ENCODE measurements around the gene FOXN3.

DNA sequence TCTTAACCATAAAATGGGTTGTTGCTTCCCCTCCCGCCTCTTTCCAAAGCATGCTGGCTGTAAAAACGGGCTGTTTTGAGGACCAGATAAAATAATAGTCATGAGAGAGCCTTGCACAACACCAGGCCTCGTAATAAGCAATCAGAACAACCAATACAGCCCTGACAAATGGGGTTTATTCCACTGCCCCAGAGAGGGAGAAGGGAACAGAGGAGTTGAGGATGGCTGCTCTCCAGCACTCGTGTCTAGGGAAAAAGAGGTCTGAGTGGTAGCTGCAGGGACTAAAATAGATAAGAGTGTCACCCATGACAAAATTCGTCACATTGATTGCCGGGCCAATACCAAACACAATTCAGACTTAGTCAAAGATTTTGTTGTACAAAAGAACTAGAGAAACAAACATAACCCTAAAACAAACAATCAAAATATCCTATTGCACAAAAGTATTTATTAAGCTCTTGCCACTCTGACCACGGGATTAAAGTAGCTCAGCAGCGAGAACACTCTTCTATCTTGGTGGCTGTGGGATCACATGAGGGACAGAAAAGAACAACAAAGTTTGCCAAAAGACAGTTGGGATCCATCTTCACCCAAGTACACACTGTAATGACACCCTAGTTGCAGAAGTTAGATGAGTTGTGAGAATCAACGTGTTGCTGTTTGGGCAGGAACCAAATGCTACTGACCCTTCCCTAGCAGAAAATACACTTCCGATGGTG lies 188.0 kb downstream of the FOXN3 start:
- TF ChIP-seq, protein P1, sequence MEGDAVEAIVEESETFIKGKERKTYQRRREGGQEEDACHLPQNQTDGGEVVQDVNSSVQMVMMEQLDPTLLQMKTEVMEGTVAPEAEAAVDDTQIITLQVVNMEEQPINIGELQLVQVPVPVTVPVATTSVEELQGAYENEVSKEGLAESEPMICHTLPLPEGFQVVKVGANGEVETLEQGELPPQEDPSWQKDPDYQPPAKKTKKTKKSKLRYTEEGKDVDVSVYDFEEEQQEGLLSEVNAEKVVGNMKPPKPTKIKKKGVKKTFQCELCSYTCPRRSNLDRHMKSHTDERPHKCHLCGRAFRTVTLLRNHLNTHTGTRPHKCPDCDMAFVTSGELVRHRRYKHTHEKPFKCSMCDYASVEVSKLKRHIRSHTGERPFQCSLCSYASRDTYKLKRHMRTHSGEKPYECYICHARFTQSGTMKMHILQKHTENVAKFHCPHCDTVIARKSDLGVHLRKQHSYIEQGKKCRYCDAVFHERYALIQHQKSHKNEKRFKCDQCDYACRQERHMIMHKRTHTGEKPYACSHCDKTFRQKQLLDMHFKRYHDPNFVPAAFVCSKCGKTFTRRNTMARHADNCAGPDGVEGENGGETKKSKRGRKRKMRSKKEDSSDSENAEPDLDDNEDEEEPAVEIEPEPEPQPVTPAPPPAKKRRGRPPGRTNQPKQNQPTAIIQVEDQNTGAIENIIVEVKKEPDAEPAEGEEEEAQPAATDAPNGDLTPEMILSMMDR (IDR thresholded peaks at IDR 0.05): no peak
- TF ChIP-seq POLR2A (IDR thresholded peaks at IDR 0.05): no peak
